Stimulated activated CD8-positive, alpha-beta memory T cell treated with anti-CD3 and anti-CD28 coated beads, Interleukin-2, amount 100 ng/mL, for 48 hours (primary cell): Measurements from ENCODE around the gene CEP170B.
A peak's percentile ranks its signal among the peaks of the same experiment; 100 is the strongest.
"Not testable (repeated sequence)": the region's sequence is repeated elsewhere in the genome, so short reads cannot be mapped to it uniquely, and the experiment has no call there.

Experiments
- DNase-seq, 2 donors: peaks; one replicate each; pipeline ENCODE4 v3.0.0-alpha.2; 2020; ENCODE audit warnings: low read depth in 2 of 2

The CEP170B gene

GRCh38 chr14:104865081-104865630, at the start of gene CEP170B:
Gene CEP170B (plus strand): TSS chr14:104865268. CDS start chr14:104868451, 3,183 bp downstream.
- DNase-seq: peak in 1 of 2 donors; percentile 17

GRCh38 chr14:104816616-104816884, 48.5 kb upstream of the CEP170B start:
- no peak for DNase-seq

DNA sequence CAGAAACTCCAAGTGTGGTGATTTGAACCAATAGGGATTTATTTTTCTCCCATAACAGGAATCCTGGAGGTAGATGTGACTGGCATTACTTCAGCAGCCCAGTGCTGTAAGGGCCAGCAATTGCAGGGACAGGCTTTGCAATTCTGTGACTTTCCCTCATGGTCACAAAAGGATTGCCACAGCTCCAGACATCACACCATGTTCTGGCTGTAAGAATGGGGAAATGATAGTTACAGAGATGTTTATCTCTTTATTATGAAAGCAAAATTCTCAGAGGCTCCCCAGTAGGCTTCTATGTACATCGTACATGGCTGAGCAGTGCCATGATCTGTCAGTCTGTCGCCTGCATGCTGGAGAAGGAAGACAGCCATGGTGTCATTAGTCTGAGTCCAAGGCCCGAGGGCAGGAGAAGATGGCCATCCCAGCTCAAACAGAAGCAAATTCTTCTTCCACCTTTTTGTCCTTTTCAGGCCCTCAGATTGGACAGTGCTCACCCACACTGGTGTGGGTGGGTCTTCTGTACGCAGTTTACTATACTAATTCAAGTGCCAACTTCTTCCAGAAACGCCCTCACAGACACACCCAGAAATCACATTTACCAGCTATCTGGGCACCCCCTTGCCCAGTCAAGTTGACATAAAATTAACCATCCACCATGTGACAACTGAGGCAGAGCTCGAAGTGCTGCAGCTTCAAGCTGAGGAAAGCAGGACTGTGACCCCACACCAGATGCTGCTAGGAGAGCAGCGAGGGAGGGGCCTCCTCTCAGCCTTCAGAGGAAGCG, 46.9 kb upstream of the CEP170B start:
- DNase-seq: no peak

DNA sequence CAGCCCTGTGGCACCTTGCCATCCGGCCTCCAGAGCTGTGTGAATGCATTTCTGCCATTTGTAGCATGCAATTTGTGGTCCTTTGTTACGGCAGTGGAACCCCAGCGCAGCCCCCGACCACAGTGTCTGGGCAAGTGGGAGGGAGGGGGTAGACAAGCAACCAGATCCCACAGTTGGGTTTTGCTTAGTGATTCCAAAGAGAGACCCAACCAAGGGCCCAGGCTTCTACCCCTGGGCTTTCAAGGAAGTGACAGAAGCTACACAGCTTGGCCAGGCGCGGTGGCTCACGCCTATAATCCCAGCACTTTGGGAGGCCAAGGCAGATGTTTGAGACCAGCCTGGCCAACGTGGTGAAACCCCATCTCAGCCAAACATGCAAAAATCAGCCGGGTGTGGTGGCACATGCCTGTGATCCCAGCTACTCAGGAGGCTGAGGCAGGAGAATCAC, 46.3 kb upstream of the CEP170B start:
- DNase-seq: no peak

GRCh38 chr14:104819361-104819781, 45.7 kb upstream of the CEP170B start:
- no peak for DNase-seq

- no peak for DNase-seq
Observed at GRCh38 chr14:104820669-104821228, 44.3 kb upstream of the CEP170B start.

- no peak for DNase-seq
Observed at GRCh38 chr14:104821229-104821945, 43.7 kb upstream of the CEP170B start.

DNA sequence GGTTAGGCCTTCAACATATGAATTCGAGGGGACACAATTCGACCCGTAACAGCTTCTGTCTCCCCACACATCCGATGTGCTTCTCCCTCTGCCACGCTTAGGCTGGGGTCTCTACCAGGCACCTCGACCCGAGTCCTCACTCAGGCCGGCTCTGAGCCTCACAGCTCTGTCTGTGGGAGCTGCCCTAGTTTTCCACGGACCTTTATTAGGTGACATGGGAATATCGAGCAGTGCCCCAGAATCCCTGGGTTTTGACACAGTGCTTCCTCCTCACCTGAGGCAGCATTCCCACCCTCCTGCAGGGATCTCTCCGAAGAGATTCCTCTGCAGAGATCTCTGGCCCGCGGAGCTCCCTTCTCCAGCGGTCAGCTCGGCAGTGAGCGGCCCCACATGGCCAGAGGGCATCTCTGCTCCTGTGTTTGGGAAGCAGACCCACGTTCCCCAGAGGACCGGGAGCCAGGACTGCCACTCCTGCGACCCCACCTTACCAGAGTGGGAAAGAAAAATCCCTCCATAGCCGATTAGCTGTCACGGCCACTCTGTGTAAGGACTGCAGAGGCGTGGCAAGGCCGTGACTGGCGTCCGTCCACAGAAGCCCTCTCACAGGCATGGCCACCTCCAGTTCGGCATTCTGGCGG, 43.0 kb upstream of the CEP170B start:
- DNase-seq: no peak

DNA sequence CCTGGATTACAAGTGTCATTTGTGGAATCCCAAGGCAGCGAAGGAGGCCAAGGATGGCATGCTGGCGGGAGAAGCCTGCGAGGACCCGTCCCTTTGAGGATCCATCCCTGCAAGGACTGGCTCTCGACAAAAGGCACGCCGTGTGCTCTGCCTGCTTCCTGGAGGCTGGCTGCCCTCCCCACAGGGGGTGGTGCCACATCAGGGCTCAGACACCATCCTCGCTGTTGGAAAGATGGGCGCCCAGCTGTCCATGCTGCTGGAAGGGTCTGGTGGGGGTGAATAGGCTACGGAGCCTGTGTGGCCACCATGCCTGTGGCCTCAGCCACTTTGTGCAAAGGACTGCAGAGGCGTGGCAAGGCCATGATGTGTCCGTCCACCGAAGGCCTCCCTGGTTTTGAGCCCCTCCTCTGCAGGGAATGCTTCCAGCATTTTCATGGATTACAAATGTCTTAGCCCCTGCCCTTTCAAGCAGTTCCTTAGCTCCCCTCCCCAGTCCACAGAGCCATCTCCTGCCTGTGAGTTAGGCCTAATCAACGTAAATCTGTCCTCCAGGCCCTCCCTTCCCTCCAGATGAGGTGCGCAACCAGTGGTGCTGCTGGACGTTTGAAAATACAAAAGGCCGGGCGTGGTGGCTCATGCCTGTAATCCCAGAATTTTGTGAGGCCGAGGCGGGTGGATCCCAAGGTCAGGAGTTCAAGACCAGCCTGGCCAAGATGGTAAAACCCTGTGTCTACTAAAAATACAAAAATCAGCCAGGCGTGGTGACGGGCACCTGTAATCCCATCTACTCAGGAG, 42.0 kb upstream of the CEP170B start:
- DNase-seq: no peak

GRCh38 chr14:104824353-104824997, 40.6 kb upstream of the CEP170B start:
- DNase-seq: no peak

- peak; percentile 91 to 95 for DNase-seq
Observed at GRCh38 chr14:104826189-104826860, 38.7 kb upstream of the CEP170B start.

DNA sequence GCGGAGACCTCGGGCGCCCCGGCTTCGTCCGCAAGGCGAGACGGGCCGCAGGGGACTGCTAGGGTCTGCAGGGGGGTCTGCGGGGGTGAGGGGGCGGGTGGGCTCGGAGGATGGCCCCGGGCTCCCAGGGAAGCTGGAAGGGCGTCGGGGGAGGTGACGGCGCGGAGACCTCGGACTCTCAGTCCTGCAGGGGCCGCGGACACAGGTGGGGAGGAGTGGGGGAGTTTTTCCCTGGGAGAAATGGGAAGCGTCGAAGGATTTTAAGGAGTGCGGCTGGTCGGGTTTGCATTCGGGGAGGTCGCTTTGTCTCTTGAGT, 38.2 kb upstream of the CEP170B start:
- DNase-seq: no peak

- peak; percentile 23 to 31 for DNase-seq
Observed at GRCh38 chr14:104827177-104828055, 37.7 kb upstream of the CEP170B start.

- no peak for DNase-seq
Observed at GRCh38 chr14:104830781-104831180, 34.3 kb upstream of the CEP170B start.

- not testable (repeated sequence) for DNase-seq
Observed at GRCh38 chr14:104836171-104836935, 28.7 kb upstream of the CEP170B start.

GRCh38 chr14:104841730-104842129, 23.3 kb upstream of the CEP170B start:
- no peak for DNase-seq

DNA sequence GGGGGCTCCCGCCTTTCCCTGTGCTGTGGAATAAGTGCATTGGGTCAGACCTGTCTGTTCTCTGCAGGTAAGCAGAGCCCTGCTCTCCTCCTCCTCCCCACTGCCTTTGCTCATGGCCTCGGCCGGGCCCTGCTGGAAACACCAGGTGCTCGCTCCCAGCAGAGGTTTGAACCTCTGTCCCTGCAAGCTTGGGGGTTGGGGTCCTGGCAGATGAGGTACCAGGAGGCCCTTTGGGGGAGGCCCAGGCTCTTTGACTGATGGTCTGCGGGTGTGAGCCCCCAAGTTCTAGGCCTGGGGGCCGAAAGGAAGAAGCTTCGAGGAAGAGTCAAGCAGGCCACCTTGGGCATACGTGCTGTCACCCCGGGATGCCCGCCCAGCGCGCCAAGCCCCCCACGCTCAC, 22.1 kb upstream of the CEP170B start:
- no peak for DNase-seq

- no peak for DNase-seq
Observed at GRCh38 chr14:104843442-104844305, 21.4 kb upstream of the CEP170B start.
